ENCODE data around the gene EIF3CL.
"Not testable (repeated sequence)": the region's sequence is repeated elsewhere in the genome, so short reads cannot be mapped to it uniquely, and the experiment has no call there.

The EIF3CL gene, protein sequence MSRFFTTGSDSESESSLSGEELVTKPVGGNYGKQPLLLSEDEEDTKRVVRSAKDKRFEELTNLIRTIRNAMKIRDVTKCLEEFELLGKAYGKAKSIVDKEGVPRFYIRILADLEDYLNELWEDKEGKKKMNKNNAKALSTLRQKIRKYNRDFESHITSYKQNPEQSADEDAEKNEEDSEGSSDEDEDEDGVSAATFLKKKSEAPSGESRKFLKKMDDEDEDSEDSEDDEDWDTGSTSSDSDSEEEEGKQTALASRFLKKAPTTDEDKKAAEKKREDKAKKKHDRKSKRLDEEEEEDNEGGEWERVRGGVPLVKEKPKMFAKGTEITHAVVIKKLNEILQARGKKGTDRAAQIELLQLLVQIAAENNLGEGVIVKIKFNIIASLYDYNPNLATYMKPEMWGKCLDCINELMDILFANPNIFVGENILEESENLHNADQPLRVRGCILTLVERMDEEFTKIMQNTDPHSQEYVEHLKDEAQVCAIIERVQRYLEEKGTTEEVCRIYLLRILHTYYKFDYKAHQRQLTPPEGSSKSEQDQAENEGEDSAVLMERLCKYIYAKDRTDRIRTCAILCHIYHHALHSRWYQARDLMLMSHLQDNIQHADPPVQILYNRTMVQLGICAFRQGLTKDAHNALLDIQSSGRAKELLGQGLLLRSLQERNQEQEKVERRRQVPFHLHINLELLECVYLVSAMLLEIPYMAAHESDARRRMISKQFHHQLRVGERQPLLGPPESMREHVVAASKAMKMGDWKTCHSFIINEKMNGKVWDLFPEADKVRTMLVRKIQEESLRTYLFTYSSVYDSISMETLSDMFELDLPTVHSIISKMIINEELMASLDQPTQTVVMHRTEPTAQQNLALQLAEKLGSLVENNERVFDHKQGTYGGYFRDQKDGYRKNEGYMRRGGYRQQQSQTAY

DNA sequence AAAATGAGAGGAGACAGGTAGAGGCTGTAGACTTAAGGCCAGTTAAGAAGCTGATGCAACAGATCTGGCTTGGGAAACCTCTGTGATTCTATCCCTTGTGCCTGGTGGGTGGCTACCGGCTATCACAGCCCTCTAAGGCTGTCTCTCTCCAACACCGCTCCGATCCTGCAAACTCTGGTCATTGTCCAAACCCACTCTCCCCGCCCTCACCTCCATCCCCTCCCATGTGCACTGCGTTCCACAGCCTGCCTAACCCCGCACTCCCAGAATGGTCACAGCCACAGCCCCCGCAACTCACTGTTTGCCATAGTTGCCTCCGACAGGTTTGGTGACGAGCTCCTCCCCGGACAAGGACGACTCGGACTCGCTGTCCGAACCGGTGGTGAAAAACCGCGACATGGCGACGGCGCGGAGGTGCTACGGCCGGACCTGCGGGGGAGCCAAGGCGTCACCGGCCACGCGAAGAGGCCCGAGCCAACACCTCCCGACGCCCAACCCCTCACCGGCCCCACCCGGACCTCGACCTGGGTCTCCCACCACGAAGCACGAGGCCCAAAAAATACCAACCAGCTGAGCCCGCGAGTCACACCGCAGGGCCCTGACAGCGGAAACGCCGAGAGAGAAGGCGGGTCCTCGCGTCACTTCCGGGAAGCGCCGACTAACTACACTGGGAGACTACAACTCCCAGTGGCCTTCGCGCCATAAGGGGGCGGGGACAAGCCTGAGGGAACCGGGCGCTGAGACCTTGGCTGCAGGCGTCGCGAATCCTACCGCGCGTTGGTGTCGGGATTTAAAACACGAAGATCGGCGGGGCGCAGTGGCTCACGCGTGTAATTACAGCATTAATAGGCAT lies at the start of gene EIF3CL:
Gene EIF3CL, minus strand, starts transcription at position 622 of the 853 bp plus-strand sequence. Its CDS starts 223 bp downstream, at position 399.
- H3K4me2 ChIP-seq, H3K9ac ChIP-seq: not testable (repeated sequence)

GRCh38 chr16:28447081-28447480 lies 43.4 kb upstream of the EIF3CL start:
- H3K9ac ChIP-seq; H3K79me2 ChIP-seq (ENCODE audit: insufficient read depth, low read depth); H3K27ac ChIP-seq; H4K20me1 ChIP-seq (ENCODE audit: insufficient read depth); H3K4me3 ChIP-seq (IDR thresholded peaks at IDR 0.05; ENCODE audit: insufficient read depth, low read depth, low read length); H3K36me3 ChIP-seq (ENCODE audit: insufficient read depth); H3K4me2 ChIP-seq; H3K4me1 ChIP-seq (ENCODE audit: low read depth, poor library complexity, severe bottlenecking); H3K27me3 ChIP-seq (ENCODE audit: insufficient read depth, low read depth); H2AFZ ChIP-seq (ENCODE audit: low read depth): not testable (repeated sequence)

More for the DNA sequence above, at the start of gene EIF3CL:
- not testable (repeated sequence) for H4K20me1 ChIP-seq (ENCODE audit: insufficient read depth); H3K4me3 ChIP-seq (IDR thresholded peaks at IDR 0.05; ENCODE audit: insufficient read depth, low read depth, low read length); H3K27me3 ChIP-seq (ENCODE audit: insufficient read depth, low read depth); H3K27ac ChIP-seq; H3K36me3 ChIP-seq (ENCODE audit: insufficient read depth); H3K4me1 ChIP-seq (ENCODE audit: low read depth, poor library complexity, severe bottlenecking); H3K79me2 ChIP-seq (ENCODE audit: insufficient read depth, low read depth); H2AFZ ChIP-seq (ENCODE audit: low read depth)

GRCh38 chr16:28446388-28446787 lies 42.7 kb upstream of the EIF3CL start:
- H3K9ac ChIP-seq; H3K27ac ChIP-seq; H3K27me3 ChIP-seq (ENCODE audit: insufficient read depth, low read depth); H3K4me1 ChIP-seq (ENCODE audit: low read depth, poor library complexity, severe bottlenecking); H3K4me2 ChIP-seq; H4K20me1 ChIP-seq (ENCODE audit: insufficient read depth); H3K4me3 ChIP-seq (IDR thresholded peaks at IDR 0.05; ENCODE audit: insufficient read depth, low read depth, low read length); H2AFZ ChIP-seq (ENCODE audit: low read depth); H3K79me2 ChIP-seq (ENCODE audit: insufficient read depth, low read depth); H3K36me3 ChIP-seq (ENCODE audit: insufficient read depth): not testable (repeated sequence)

DNA sequence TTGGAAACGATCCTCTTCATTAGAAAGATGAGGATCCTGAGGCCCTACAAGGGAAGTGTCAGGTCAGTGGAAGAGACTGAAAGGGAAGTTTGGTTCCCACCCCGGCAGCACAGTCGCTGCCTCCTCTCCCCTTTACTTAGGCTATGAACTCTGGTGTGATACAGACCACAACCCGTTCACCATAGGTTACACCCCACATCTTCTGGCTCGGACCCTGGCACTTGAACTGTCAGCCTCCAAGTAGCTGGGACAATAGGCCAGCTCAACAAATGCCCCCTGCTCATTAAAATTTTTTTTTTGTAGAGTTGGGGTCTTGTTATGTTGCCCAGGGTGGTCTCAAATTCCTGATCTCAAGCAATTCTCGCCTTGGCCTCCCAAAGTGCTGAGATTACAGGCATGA lies 40.3 kb upstream of the EIF3CL start:
- not testable (repeated sequence) for H2AFZ ChIP-seq (ENCODE audit: low read depth); H4K20me1 ChIP-seq (ENCODE audit: insufficient read depth); H3K4me2 ChIP-seq; H3K9ac ChIP-seq; H3K79me2 ChIP-seq (ENCODE audit: insufficient read depth, low read depth); H3K4me3 ChIP-seq (IDR thresholded peaks at IDR 0.05; ENCODE audit: insufficient read depth, low read depth, low read length); H3K36me3 ChIP-seq (ENCODE audit: insufficient read depth); H3K27ac ChIP-seq; H3K27me3 ChIP-seq (ENCODE audit: insufficient read depth, low read depth); H3K4me1 ChIP-seq (ENCODE audit: low read depth, poor library complexity, severe bottlenecking)

DNA sequence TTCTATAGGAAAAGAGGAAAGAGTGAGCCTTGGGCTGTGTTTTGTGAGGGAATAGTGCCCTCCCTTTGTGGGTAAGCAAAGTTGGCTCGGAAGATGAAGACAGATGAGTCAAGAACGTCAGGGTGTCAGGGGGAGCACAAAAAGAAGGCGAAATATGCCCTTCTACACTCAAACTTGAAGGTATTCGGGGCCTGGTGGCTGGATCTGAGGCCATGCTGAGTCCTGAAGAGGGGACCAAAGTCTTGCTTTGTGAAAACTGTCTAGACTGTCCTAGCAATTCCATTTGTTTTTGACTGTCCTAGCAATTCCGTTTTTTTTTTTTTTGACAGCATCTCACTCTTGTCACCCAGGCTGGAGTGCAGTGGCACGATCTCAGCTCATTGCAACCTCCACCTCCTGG lies 35.3 kb upstream of the EIF3CL start:
- H3K27me3 ChIP-seq (ENCODE audit: insufficient read depth, low read depth); H3K9ac ChIP-seq; H3K27ac ChIP-seq; H3K79me2 ChIP-seq (ENCODE audit: insufficient read depth, low read depth); H3K36me3 ChIP-seq (ENCODE audit: insufficient read depth); H3K4me1 ChIP-seq (ENCODE audit: low read depth, poor library complexity, severe bottlenecking); H2AFZ ChIP-seq (ENCODE audit: low read depth); H4K20me1 ChIP-seq (ENCODE audit: insufficient read depth); H3K4me2 ChIP-seq; H3K4me3 ChIP-seq (IDR thresholded peaks at IDR 0.05; ENCODE audit: insufficient read depth, low read depth, low read length): not testable (repeated sequence)

DNA sequence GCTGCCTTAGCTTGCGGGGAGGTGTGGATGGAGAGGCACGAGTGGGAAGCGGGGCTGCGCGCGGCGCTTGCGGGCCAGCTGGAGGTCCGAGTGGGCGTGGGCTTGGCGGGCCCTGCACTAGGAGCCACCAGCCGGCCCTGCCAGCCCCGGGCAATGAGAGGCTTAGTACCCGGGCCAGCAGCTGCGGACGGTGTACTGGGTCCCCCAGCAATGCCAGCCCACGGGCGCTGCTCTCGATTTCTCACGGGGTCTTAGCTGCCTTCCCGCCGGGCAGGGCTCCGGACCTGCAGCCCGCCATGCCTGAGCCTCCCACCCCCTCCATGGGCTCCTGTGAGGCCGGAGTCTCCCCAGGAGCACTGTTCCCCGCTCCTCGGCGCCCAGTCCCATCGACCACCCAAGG lies 31.7 kb upstream of the EIF3CL start:
- H3K36me3 ChIP-seq (ENCODE audit: insufficient read depth) = not testable (repeated sequence)

DNA sequence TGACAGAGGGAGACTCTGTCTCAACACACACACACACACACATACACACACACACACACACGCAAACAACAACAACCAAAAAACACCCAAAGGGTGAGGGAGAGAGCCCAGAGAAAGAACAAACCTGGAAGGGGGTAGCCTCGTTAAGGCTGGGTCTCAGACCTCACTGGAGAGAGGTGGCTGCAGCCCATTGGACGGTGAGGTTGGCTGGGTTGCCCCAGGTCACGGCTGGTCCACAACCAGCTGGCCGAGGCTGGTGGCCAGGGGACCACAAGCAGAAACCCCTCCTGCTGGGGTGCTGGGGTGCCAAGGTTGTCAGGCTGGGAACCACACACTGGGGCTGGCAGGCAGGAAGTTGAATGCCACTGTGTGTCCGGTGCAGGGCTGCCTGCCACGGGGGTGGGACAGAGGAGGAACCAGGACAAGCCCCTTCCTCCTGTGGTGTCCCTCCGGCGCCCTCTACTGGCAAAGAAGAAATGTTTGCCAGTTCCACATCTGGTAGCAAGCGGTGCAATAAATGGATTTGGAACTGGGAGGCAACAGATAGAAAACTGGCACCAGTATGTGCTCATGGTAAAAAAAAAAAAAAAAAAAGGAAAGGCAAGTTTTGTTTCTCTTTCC lies 22.5 kb upstream of the EIF3CL start:
- not testable (repeated sequence) for H3K27ac ChIP-seq; H4K20me1 ChIP-seq (ENCODE audit: insufficient read depth); H3K4me1 ChIP-seq (ENCODE audit: low read depth, poor library complexity, severe bottlenecking); H3K4me2 ChIP-seq; H3K4me3 ChIP-seq (IDR thresholded peaks at IDR 0.05; ENCODE audit: insufficient read depth, low read depth, low read length); H3K27me3 ChIP-seq (ENCODE audit: insufficient read depth, low read depth); H3K9ac ChIP-seq; H2AFZ ChIP-seq (ENCODE audit: low read depth); H3K79me2 ChIP-seq (ENCODE audit: insufficient read depth, low read depth); H3K36me3 ChIP-seq (ENCODE audit: insufficient read depth)

More for the DNA sequence above, 31.7 kb upstream of the EIF3CL start:
- not testable (repeated sequence) for H3K4me1 ChIP-seq (ENCODE audit: low read depth, poor library complexity, severe bottlenecking); H3K9ac ChIP-seq; H2AFZ ChIP-seq (ENCODE audit: low read depth); H3K4me3 ChIP-seq (IDR thresholded peaks at IDR 0.05; ENCODE audit: insufficient read depth, low read depth, low read length); H3K27me3 ChIP-seq (ENCODE audit: insufficient read depth, low read depth); H4K20me1 ChIP-seq (ENCODE audit: insufficient read depth); H3K4me2 ChIP-seq; H3K79me2 ChIP-seq (ENCODE audit: insufficient read depth, low read depth); H3K27ac ChIP-seq

GRCh38 chr16:28421071-28421750 lies 17.6 kb upstream of the EIF3CL start:
- H3K4me3 ChIP-seq (IDR thresholded peaks at IDR 0.05; ENCODE audit: insufficient read depth, low read depth, low read length); H3K27ac ChIP-seq; H3K27me3 ChIP-seq (ENCODE audit: insufficient read depth, low read depth): not testable (repeated sequence)

DNA sequence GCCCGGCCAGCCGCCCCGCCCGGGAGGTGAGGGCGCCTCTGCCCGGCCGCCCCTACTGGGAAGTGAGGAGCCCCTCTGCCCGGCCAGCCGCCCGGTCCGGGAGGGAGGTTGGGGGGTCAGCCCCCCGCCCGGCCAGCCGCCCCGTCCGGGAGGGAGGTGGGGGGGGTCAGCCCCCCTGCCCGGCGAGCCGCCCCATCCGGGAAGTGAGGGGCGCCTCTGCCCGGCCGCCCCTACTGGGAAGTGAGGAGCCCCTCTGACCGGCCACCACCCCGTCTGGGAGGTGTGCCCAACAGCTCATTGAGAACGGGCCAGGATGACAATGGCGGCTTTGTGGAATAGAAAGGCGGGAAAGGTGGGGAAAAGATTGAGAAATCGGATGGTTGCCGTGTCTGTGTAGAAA lies 13.4 kb upstream of the EIF3CL start:
- not testable (repeated sequence) for H2AFZ ChIP-seq (ENCODE audit: low read depth); H3K4me3 ChIP-seq (IDR thresholded peaks at IDR 0.05; ENCODE audit: insufficient read depth, low read depth, low read length); H3K36me3 ChIP-seq (ENCODE audit: insufficient read depth); H3K27me3 ChIP-seq (ENCODE audit: insufficient read depth, low read depth); H4K20me1 ChIP-seq (ENCODE audit: insufficient read depth); H3K4me1 ChIP-seq (ENCODE audit: low read depth, poor library complexity, severe bottlenecking); H3K9ac ChIP-seq; H3K27ac ChIP-seq; H3K4me2 ChIP-seq; H3K79me2 ChIP-seq (ENCODE audit: insufficient read depth, low read depth)

More at GRCh38 chr16:28421071-28421750, 17.6 kb upstream of the EIF3CL start:
- not testable (repeated sequence) for H3K4me1 ChIP-seq (ENCODE audit: low read depth, poor library complexity, severe bottlenecking); H3K9ac ChIP-seq; H3K79me2 ChIP-seq (ENCODE audit: insufficient read depth, low read depth); H3K36me3 ChIP-seq (ENCODE audit: insufficient read depth); H4K20me1 ChIP-seq (ENCODE audit: insufficient read depth); H2AFZ ChIP-seq (ENCODE audit: low read depth); H3K4me2 ChIP-seq

Data from KMS-11 (cell line).